GM21423 (cell line): ENCODE data around the gene PCDHB13.

Experiments
- ATAC-seq: cut with Tn5 transposase; IDR thresholded peaks from one replicate; pipeline ENCODE4 v1.9.1; 2021; ENCODE audit warnings: mild to moderate bottlenecking, moderate library complexity; ENCODE audit not compliant: unreplicated experiment

Gene PCDHB13

GRCh38 chr5:141260458-141261237, 46.9 kb downstream of the PCDHB13 start:
- ATAC-seq = no peak

- no peak for ATAC-seq
These were observed 47.5 kb downstream of the PCDHB13 start for GRCh38 chr5:141261238-141261546.
